SK-N-SH treated with all-trans-retinoic acid at 6 μM for 48 hours (cell line): Measurements from ENCODE around the gene LDHD.
"Not testable (repeated sequence)": the region's sequence is repeated elsewhere in the genome, so short reads cannot be mapped to it uniquely, and the experiment has no call there.

Experiments used
- ATAC-seq: fragments of 200-7000 bp; cut with Tn5 transposase; 3 replicates; pipeline ENCODE4 v1.9.1; 2020; ENCODE audit warnings: mild to moderate bottlenecking, moderate library complexity
- BACH2 ChIP-seq: fragments of 250-450 bp; sonication (Bioruptor Pico); IDR thresholded peaks from 2 replicates; pipeline ENCODE4 v1.9.0; 2021; ENCODE audit warnings: mild to moderate bottlenecking, borderline replicate concordance
- CREB5 ChIP-seq: fragments of 250-450 bp; sonication (Bioruptor Pico); IDR thresholded peaks from 2 replicates; pipeline ENCODE4 v1.5.1; 2020; ENCODE audit warnings: low read depth, mild to moderate bottlenecking, moderate library complexity
- CSDC2 ChIP-seq: fragments of 250-450 bp; sonication (Bioruptor Pico); IDR thresholded peaks from 2 replicates; pipeline ENCODE4 v1.5.0; 2020; ENCODE audit warnings: mild to moderate bottlenecking, moderate library complexity
- POU6F1 ChIP-seq: fragments of 250-450 bp; sonication (Bioruptor Pico); IDR thresholded peaks from 2 replicates; pipeline ENCODE4 v1.8.0; 2021; ENCODE audit warnings: low read depth, mild to moderate bottlenecking, moderate library complexity, borderline replicate concordance
- PPARA ChIP-seq: fragments of 250-450 bp; sonication (Bioruptor Pico); IDR thresholded peaks from 2 replicates; pipeline ENCODE4 v1.5.0; 2020; ENCODE audit warnings: mild to moderate bottlenecking, borderline replicate concordance
- SNAI2 ChIP-seq: fragments of 250-450 bp; sonication (Bioruptor Pico); IDR thresholded peaks from 2 replicates; pipeline ENCODE4 v1.5.0; 2020; ENCODE audit warnings: mild to moderate bottlenecking, moderate library complexity
- TOX ChIP-seq: fragments of 250-450 bp; sonication (Bioruptor Pico); IDR thresholded peaks from 2 replicates; pipeline ENCODE4 v1.8.0; 2021; ENCODE audit warnings: mild to moderate bottlenecking, moderate library complexity, borderline replicate concordance
- TSHZ2 ChIP-seq: fragments of 250-450 bp; sonication (Bioruptor Pico); IDR thresholded peaks from 2 replicates; pipeline ENCODE4 v1.5.0; 2020; ENCODE audit warnings: mild to moderate bottlenecking, moderate library complexity
- ZC3H10 ChIP-seq: fragments of 250-450 bp; sonication (Bioruptor Pico); IDR thresholded peaks from 2 replicates; pipeline ENCODE4 v1.5.1; 2021; ENCODE audit warnings: mild to moderate bottlenecking, moderate library complexity
- ZFP30 ChIP-seq: fragments of 450-650 bp; formaldehyde crosslinking; IDR thresholded peaks from 2 replicates; pipeline ENCODE4 v1.5.0; 2022; ENCODE audit warnings: mild to moderate bottlenecking, moderate library complexity
- ZNF565 ChIP-seq: fragments of 450-650 bp; formaldehyde crosslinking; conservative IDR thresholded peaks from 2 replicates; pipeline ENCODE4 v1.5.0; 2020; ENCODE audit warnings: low read depth, mild to moderate bottlenecking, moderate library complexity
- ZNF70 ChIP-seq: fragments of 450-650 bp; formaldehyde crosslinking; IDR thresholded peaks from 2 replicates; pipeline ENCODE4 v1.5.0; 2020; ENCODE audit warnings: mild to moderate bottlenecking, moderate library complexity
- ZNF8 ChIP-seq: fragments of 450-650 bp; formaldehyde crosslinking; IDR thresholded peaks from 2 replicates; pipeline ENCODE4 v1.5.0; 2020; ENCODE audit warnings: mild to moderate bottlenecking, moderate library complexity

LDHD gene

DNA sequence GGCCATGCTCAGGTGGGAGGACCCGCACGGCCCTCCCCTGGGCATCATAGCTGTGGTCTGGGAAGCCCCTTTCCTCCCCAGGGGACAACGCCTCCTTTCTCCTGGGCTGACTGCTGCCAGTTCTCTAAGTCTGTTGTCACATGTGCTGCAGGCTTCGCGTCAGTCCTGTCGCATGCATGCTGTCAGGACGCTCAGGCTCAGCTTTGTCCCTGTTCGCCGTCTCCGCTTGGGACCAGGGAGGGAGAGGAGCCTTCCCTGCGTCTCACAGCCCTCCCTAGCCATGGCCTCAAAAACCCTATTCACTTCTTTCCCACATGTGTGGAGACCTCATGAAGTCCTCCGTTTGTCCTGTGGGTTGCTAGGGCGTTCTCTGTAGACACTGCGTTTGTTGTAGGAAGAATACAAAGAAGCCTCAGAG is 21.4 kb downstream of the LDHD start:
- no peak for ATAC-seq
- TF ChIP-seq TSHZ2 (CRISPR knock-in tag) (no peak), ZFP30 (CRISPR knock-in tag) (no peak), CREB5 (no peak), POU6F1 (CRISPR knock-in tag) (no peak)
- TF ChIP-seq, all 23 proteins: peak for 0

DNA sequence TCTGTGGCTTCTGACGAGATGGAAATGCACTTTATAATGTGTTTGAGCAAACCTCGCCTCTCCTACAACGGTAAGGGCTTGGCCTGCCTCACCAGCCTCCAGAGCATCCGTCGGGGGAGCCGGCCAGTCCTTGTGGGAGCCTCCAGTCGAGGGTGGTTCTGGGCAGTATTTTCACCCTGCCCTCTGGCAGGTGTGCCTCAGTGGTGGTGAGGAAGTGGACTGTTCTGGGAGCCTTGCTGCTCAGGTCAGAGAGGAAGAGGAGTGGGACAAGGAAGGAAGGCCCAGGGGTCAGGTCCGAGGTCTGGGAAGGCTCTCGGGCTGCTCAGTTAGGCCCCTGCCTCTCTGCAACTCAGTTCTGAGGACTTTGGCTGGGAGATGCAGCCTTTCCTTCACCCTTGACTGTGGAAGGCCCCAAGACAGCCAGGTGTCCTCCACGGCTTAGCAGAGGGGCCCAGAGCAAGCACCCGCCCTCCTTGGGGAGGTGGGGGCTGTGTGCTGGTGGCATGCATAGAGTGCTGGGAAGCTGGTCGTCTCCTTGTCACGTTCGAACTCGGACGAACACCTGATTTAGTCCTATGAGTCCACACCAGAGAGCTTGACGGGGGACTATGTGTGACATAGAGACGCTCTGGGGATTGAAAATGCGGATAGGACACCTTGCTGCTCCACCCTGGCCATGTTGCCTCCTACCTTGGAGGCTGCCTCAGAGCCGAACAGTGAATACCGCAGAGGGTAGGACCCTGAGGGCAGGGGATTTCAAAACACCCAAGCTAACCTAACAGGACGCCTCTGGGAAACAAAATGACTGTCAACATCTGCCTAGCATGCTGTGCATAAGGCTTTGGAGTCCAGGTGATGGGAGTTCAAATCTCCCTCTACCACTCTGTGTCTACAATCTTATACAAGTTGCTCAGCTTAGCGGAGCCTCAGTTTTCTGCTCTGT is 22.7 kb downstream of the LDHD start:
- TF ChIP-seq PPARA (CRISPR knock-in tag): no peak
- no peak for TF ChIP-seq CSDC2 (CRISPR knock-in tag)
- TF ChIP-seq ZNF8: no peak
- TF ChIP-seq ZNF565: no peak
- TF ChIP-seq SNAI2: no peak
- no peak for TF ChIP-seq TSHZ2 (CRISPR knock-in tag)
- no peak for TF ChIP-seq ZNF70 (CRISPR knock-in tag)
- TF ChIP-seq POU6F1 (CRISPR knock-in tag): no peak
- no peak for ATAC-seq

GRCh38 chr16:75092777-75093176 is 23.8 kb downstream of the LDHD start:
- ATAC-seq: no peak
- TF ChIP-seq TOX (no peak), ZC3H10 (no peak), ZNF565 (no peak), BACH2 (CRISPR knock-in tag) (no peak), ZNF8 (no peak), TSHZ2 (CRISPR knock-in tag) (no peak)

GRCh38 chr16:75091619-75092018 is 25.0 kb downstream of the LDHD start:
- not testable (repeated sequence) for ATAC-seq

- not testable (repeated sequence) for ATAC-seq
Measured at GRCh38 chr16:75090899-75091298, 25.7 kb downstream of the LDHD start.
